Measurements from ENCODE around the gene DRC7. TPM values are rescaled to one million over a fixed set of nuclear protein-coding genes. Genes with fewer than 3 reads are reported as not detected.

DRC7 gene
- polyA plus RNA-seq, 1 donor (not counting 4 experiments of a cell fraction or from before 2014, with no cell fraction given): not detected

GRCh38 chr16:57665541-57665940 is 29.1 kb upstream of the DRC7 start:
- peaks cover 19 to 27% of the 10 kb centered on the region in 2 experiments for H3K36me3 ChIP-seq (ENCODE audit: control insufficient read depth in 2 of 2, extremely low read depth in 1 of 2, insufficient read depth in 2 of 2, low read length in 2 of 2)
- H3K9me3 ChIP-seq (ENCODE audit: control insufficient read depth, low read depth, low read length): no peaks in the 10 kb centered on the region
- DNase-seq (ENCODE audit: low read depth, low spot score) (no peak), FAIRE-seq (no peak)
- no peaks in the 10 kb centered on the region for H3K9me1 ChIP-seq (ENCODE audit: control insufficient read depth, extremely low read depth, insufficient read depth, low read length)
- H3K4me3 ChIP-seq (ENCODE audit: control insufficient read depth in 2 of 3, extremely low read depth in 1 of 3, insufficient read depth in 2 of 3, low read depth in 1 of 3, low read length in 3 of 3): no peak overlapping the region
- H3K9ac ChIP-seq (ENCODE audit: control insufficient read depth, extremely low read depth, insufficient read depth, low read length): no peak overlapping the region
- H4K20me1 ChIP-seq (ENCODE audit: control insufficient read depth, extremely low read depth, insufficient read depth, low read length): no peaks in the 10 kb centered on the region
- no peaks in the 10 kb centered on the region for H3K27me3 ChIP-seq (ENCODE audit: control insufficient read depth, extremely low read depth, insufficient read depth, low read length)
- dilution Hi-C loops (cut with MboI; ENCODE audit: extremely low pct_ligation_motif_present, low sequenced_read_pairs): no loop called here
- H3K79me2 ChIP-seq (ENCODE audit: control insufficient read depth, insufficient read depth, low read length): no peaks in the 10 kb centered on the region
- H3K4me1 ChIP-seq (ENCODE audit: control insufficient read depth, extremely low read depth, insufficient read depth, low read length): no peaks in the 10 kb centered on the region
- no peak overlapping the region for H3K4me2 ChIP-seq (ENCODE audit: control insufficient read depth, extremely low read depth, insufficient read depth, low read depth, low read length)
- no peak overlapping the region for H3K27ac ChIP-seq (ENCODE audit: control insufficient read depth, insufficient read depth, low read length)
- H2AFZ ChIP-seq (ENCODE audit: control insufficient read depth, low read length): no peak overlapping the region
- TF ChIP-seq, protein P1, sequence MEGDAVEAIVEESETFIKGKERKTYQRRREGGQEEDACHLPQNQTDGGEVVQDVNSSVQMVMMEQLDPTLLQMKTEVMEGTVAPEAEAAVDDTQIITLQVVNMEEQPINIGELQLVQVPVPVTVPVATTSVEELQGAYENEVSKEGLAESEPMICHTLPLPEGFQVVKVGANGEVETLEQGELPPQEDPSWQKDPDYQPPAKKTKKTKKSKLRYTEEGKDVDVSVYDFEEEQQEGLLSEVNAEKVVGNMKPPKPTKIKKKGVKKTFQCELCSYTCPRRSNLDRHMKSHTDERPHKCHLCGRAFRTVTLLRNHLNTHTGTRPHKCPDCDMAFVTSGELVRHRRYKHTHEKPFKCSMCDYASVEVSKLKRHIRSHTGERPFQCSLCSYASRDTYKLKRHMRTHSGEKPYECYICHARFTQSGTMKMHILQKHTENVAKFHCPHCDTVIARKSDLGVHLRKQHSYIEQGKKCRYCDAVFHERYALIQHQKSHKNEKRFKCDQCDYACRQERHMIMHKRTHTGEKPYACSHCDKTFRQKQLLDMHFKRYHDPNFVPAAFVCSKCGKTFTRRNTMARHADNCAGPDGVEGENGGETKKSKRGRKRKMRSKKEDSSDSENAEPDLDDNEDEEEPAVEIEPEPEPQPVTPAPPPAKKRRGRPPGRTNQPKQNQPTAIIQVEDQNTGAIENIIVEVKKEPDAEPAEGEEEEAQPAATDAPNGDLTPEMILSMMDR (optimal IDR thresholded peaks at IDR 0.05 in 1 of 3, IDR thresholded peaks at IDR 0.05 in 1 of 3, conservative IDR thresholded peaks at IDR 0.05 in 1 of 3; ENCODE audit: extremely low read depth in 1 of 3, insufficient read depth in 2 of 3, low read length in 3 of 3): no peak
- TF ChIP-seq EZH2 (IDR thresholded peaks at IDR 0.05; ENCODE audit: low read length): no peak

DNA sequence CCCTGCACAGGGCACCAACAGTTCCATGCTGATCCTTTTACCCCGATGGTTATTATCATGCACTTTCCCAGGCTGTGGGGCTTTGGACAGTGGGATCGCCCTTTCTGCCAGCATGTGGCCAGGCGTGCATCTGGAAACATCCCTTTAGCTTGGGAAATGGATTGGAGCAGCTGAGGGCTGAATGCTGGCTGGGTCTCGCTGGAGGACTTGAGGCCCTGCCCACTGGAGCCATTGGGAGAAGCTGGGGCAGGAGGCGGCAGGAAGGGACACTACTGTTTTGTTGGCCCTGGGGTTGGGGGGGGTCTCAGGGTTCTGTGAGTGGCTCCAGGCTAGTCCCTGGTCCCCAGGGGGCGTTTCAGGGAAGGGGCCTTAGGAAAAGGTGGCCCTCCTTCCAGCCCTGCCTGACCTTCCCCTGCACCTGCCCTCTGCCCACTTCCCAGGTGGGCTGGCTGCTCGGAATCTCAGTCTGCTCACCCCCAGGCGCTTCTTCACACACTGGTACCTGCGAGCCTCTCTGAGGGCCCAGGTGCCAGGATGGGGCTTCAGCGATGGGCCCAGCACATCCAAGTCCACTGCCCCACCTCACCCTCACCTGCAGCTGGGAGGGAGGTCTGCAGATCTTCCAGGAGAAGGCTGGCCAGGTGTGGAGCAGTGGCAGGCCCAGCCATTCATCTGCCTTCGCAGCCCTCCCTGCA is 28.1 kb upstream of the DRC7 start:
- FAIRE-seq (no peak), DNase-seq (ENCODE audit: low read depth, low spot score) (no peak)
- dilution Hi-C loops (cut with MboI; ENCODE audit: extremely low pct_ligation_motif_present, low sequenced_read_pairs): no loop called here
- no peaks in the 10 kb centered on the region for H3K9me1 ChIP-seq (ENCODE audit: control insufficient read depth, extremely low read depth, insufficient read depth, low read length)
- no peaks in the 10 kb centered on the region for H3K79me2 ChIP-seq (ENCODE audit: control insufficient read depth, insufficient read depth, low read length)
- no peaks in the 10 kb centered on the region for H3K9me3 ChIP-seq (ENCODE audit: control insufficient read depth, low read depth, low read length)
- TF ChIP-seq, protein P1 (optimal IDR thresholded peaks at IDR 0.05 in 1 of 3, IDR thresholded peaks at IDR 0.05 in 1 of 3, conservative IDR thresholded peaks at IDR 0.05 in 1 of 3; ENCODE audit: extremely low read depth in 1 of 3, insufficient read depth in 2 of 3, low read length in 3 of 3): no peak
- no peak for TF ChIP-seq EZH2 (IDR thresholded peaks at IDR 0.05; ENCODE audit: low read length)
- H3K4me2 ChIP-seq (ENCODE audit: control insufficient read depth, extremely low read depth, insufficient read depth, low read depth, low read length): no peak overlapping the region
- H3K27me3 ChIP-seq (ENCODE audit: control insufficient read depth, extremely low read depth, insufficient read depth, low read length): peaks cover 3% of the 10 kb centered on the region
- H3K4me3 ChIP-seq (ENCODE audit: control insufficient read depth in 2 of 3, extremely low read depth in 1 of 3, insufficient read depth in 2 of 3, low read depth in 1 of 3, low read length in 3 of 3): no peak overlapping the region
- H2AFZ ChIP-seq (ENCODE audit: control insufficient read depth, low read length): no peak overlapping the region
- no peak overlapping the region for H3K27ac ChIP-seq (ENCODE audit: control insufficient read depth, insufficient read depth, low read length)
- H3K4me1 ChIP-seq (ENCODE audit: control insufficient read depth, extremely low read depth, insufficient read depth, low read length): no peaks in the 10 kb centered on the region
- H3K9ac ChIP-seq (ENCODE audit: control insufficient read depth, extremely low read depth, insufficient read depth, low read length): no peak overlapping the region
- H4K20me1 ChIP-seq (ENCODE audit: control insufficient read depth, extremely low read depth, insufficient read depth, low read length): no peaks in the 10 kb centered on the region
- H3K36me3 ChIP-seq (ENCODE audit: control insufficient read depth in 2 of 2, extremely low read depth in 1 of 2, insufficient read depth in 2 of 2, low read length in 2 of 2): peaks cover 17 to 22% of the 10 kb centered on the region in 2 experiments

All from keratinocyte (primary cell).